ENCODE measurements around the gene TMEM170A.
"Not testable (repeated sequence)": the region's sequence is repeated elsewhere in the genome, so short reads cannot be mapped to it uniquely, and the experiment has no call there.

The TMEM170A gene

DNA sequence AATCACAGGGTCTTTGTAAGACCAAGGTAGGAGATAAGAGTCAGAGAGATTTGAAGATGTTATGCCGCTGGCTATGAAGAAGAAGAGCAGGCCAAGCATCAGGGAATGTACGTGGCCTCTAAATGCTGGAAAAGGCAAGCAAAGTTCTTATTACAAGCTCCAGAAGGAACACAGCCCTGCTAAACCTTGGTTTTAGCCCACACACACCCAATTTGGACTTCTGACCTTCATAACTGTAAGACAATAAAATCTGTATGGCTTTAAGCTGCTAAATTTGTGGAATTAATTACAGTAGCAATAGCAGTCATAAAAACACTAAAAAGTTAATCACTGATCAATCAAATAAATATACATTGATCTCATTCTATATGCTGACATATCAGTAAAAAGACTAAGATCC is 6.0 kb downstream of the TMEM170A start:
- H3K4me3 ChIP-seq (replicated peaks; ENCODE audit: low read depth, low read length): no peak overlapping the region
- TF ChIP-seq, protein P1, sequence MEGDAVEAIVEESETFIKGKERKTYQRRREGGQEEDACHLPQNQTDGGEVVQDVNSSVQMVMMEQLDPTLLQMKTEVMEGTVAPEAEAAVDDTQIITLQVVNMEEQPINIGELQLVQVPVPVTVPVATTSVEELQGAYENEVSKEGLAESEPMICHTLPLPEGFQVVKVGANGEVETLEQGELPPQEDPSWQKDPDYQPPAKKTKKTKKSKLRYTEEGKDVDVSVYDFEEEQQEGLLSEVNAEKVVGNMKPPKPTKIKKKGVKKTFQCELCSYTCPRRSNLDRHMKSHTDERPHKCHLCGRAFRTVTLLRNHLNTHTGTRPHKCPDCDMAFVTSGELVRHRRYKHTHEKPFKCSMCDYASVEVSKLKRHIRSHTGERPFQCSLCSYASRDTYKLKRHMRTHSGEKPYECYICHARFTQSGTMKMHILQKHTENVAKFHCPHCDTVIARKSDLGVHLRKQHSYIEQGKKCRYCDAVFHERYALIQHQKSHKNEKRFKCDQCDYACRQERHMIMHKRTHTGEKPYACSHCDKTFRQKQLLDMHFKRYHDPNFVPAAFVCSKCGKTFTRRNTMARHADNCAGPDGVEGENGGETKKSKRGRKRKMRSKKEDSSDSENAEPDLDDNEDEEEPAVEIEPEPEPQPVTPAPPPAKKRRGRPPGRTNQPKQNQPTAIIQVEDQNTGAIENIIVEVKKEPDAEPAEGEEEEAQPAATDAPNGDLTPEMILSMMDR (IDR thresholded peaks at IDR 0.05; ENCODE audit: low read depth, low read length, missing control alignments): no peak
- no peak for DNase-seq (ENCODE audit: extremely low read depth, low read depth)

- TF ChIP-seq, protein P1 (IDR thresholded peaks at IDR 0.05; ENCODE audit: low read depth, low read length, missing control alignments): no peak
- no peak for DNase-seq (ENCODE audit: extremely low read depth, low read depth)
These were observed 6.5 kb downstream of the TMEM170A start for GRCh38 chr16:75458029-75458428.

GRCh38 chr16:75457485-75458021 is 6.9 kb downstream of the TMEM170A start:
- no peak for DNase-seq (ENCODE audit: extremely low read depth, low read depth)
- H3K4me3 ChIP-seq (replicated peaks; ENCODE audit: low read depth, low read length): no peak overlapping the region
- TF ChIP-seq, protein P1 (IDR thresholded peaks at IDR 0.05; ENCODE audit: low read depth, low read length, missing control alignments): no peak

More at GRCh38 chr16:75458029-75458428, 6.5 kb downstream of the TMEM170A start:
- no peak overlapping the region for H3K4me3 ChIP-seq (replicated peaks; ENCODE audit: low read depth, low read length)

DNA sequence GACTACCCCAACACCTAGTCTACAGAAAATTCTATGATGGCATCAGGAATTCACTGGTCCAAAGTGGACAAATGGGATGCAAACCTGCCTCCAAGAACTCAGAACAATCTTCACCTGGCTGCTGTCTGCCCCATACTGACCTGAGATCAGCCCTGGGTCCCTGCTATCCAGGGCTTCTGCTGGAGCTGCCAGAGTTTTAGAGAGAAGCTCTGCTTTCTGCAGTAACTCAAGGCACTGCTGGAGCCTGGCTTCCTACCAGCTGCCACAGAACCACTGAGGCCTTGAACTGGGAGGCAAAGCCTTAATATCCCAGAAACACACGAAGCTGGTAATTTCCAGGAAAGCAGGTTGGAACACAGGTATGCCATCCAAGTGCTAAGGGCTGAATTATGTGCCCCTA is 7.5 kb downstream of the TMEM170A start:
- DNase-seq (ENCODE audit: extremely low read depth, low read depth): no peak
- TF ChIP-seq, protein P1 (IDR thresholded peaks at IDR 0.05; ENCODE audit: low read depth, low read length, missing control alignments): no peak
- no peak overlapping the region for H3K4me3 ChIP-seq (replicated peaks; ENCODE audit: low read depth, low read length)

DNA sequence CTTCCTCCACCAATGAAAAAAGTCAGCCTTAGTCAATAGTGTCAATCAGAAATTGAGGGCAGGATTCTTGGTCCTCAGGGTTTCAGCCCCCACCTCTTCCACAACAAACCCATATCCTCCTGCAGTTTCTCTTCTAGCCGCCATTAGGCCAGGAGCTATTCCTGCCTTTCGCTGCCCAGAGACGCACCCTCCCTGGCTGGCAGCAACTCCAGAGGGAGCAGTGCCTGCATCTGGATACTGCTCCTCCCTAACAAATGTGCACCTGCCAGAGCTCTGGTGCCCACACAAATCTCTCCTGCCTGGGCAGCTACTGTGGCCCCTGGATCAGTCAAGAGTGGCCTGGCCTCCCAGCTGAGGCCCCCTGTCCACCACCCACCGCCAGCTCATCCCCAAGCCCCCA is 8.0 kb downstream of the TMEM170A start:
- DNase-seq (ENCODE audit: extremely low read depth, low read depth); H3K4me3 ChIP-seq (replicated peaks; ENCODE audit: low read depth, low read length): not testable (repeated sequence)

- TF ChIP-seq, protein P1 (IDR thresholded peaks at IDR 0.05; ENCODE audit: low read depth, low read length, missing control alignments): no peak
- DNase-seq (ENCODE audit: extremely low read depth, low read depth): no peak
- no peak overlapping the region for H3K4me3 ChIP-seq (replicated peaks; ENCODE audit: low read depth, low read length)
These were observed 8.8 kb downstream of the TMEM170A start for GRCh38 chr16:75455677-75456076.

DNA sequence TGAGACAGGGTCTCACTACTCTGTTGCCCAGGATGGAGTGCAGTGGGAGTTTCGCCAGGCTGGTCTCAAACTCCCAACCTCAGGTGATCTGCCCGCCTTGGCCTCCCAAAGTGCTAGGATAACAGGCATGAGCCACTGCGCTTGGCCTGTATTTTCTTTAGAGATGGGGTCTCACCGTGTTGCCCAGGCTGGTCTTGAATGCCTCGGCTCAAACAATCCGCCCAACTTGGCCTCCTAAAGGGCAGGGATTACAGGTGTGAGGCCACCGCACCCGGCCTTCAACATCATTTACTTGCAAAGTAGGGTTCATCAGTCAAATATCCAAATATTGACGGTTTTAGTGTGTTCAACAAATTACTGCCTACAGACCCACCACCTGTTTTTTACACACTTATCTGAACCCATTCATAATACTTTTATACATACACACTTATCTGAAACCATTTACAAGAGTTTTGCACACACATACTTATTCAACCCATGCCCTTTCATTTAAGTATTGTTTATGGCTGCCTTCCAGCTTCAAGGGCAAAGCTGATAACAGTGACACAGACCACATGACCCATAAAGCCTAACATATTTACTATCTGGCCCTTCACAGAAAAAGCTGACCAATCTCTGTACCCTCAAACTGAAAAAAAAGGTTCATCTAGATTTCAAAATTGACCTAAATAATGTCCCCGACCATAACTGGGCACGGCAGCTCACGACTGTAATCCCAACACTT is 11.9 kb downstream of the TMEM170A start:
- DNase-seq (ENCODE audit: extremely low read depth, low read depth): no peak
- TF ChIP-seq, protein P1 (IDR thresholded peaks at IDR 0.05; ENCODE audit: low read depth, low read length, missing control alignments): no peak
- no peak overlapping the region for H3K4me3 ChIP-seq (replicated peaks; ENCODE audit: low read depth, low read length)
